Activated naive CD4-positive, alpha-beta T cell treated with anti-CD3 and anti-CD28 coated beads for 36 hours (primary cell): ENCODE data around the gene ITIH5. TPM values are rescaled to one million over a fixed set of nuclear protein-coding genes. Genes with fewer than 3 reads are reported as not detected.

Source experiments
- CTCF ChIA-PET: fragments of 350-600 bp; sonication (Branson Sonifier 250); formaldehyde crosslinking; loops from one replicate; lab custom pipeline; 2021; ENCODE audit warnings: antibody characterized with exemption; lab: Charles Lee
- DNase-seq: peaks from one replicate; pipeline ENCODE4 v3.0.0-alpha.2; 2020
- H3K27ac Mint-ChIP-seq: one replicate; pipeline ENCODE4 v1.8.0; 2021; ENCODE audit warnings: mild to moderate bottlenecking, mixed read lengths
- H3K27me3 Mint-ChIP-seq: one replicate; pipeline ENCODE4 v1.8.0; 2021; ENCODE audit warnings: low read depth, mixed read lengths
- H3K36me3 Mint-ChIP-seq: one replicate; pipeline ENCODE4 v1.8.0; 2021; ENCODE audit warnings: low read depth, mixed read lengths
- H3K4me1 Mint-ChIP-seq: one replicate; pipeline ENCODE4 v1.8.0; 2021; ENCODE audit warnings: low read depth, mixed read lengths
- H3K4me3 Mint-ChIP-seq: one replicate; pipeline ENCODE4 v1.8.0; 2021; ENCODE audit warnings: mild to moderate bottlenecking, moderate library complexity, mixed read lengths
- H3K9me3 Mint-ChIP-seq: one replicate; pipeline ENCODE4 v1.8.0; 2021; ENCODE audit warnings: mixed read lengths
- intact Hi-C: fragments of 100-400 bp; cut with micrococcal nuclease; formaldehyde crosslinking; loops from one replicate; pipeline ENCODE4 v1.15.1; 2023
- total RNA-seq, 2 experiments: library from RNA; stranded (reverse); gene quantifications; one replicate each; pipeline ENCODE4 v1.2.3, GENCODE V29; 2021

The ITIH5 gene
- total RNA-seq, 2 experiments from 2014 or later, result not detected

DNA sequence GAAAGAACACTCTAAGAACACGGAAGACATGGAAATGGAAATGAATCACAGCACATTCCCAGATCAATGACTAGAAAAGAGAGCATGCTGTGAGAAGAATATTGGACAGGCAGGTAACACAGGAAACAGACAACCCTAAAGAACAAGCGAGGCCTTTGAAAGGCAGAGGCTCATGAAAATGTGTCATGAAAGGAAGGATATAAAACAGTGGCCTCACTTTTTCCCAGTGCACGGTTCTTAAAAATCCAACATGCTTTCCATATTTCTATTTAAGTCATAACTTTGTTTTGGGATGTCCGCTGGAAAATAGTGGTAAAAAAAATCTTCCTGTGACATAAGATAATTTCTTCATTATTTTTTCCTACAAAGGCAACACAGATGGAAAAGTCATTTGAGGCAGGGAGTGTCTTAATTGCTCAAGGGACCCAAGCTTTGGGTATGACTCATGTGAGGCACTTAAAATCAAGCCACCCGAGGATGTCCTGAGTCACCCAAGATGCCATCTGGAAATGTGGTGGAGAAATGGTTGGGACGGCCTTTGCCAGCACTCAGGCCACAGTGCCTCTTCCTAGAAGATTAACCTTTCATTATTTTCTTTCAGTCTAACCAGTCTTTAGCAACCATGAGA is 17.0 kb downstream of the ITIH5 start:
- DNase-seq, result no peak
- H3K36me3 Mint-ChIP-seq, result no peaks in the 10 kb centered on the region
- intact Hi-C loops, result no loop called here
- H3K4me1 Mint-ChIP-seq, result peaks cover 2% of the 10 kb centered on the region
- no peaks in the 10 kb centered on the region for H3K9me3 Mint-ChIP-seq
- CTCF ChIA-PET, result interaction anchor here (0.7 kb wide), 1 partner anchor 125 kb away, joined by 3 read pairs; no protein-coding TSS in a partner anchor
- no peak overlapping the region for H3K4me3 Mint-ChIP-seq
- peaks cover 8% of the 10 kb centered on the region for H3K27me3 Mint-ChIP-seq
- no peak overlapping the region for H3K27ac Mint-ChIP-seq

DNA sequence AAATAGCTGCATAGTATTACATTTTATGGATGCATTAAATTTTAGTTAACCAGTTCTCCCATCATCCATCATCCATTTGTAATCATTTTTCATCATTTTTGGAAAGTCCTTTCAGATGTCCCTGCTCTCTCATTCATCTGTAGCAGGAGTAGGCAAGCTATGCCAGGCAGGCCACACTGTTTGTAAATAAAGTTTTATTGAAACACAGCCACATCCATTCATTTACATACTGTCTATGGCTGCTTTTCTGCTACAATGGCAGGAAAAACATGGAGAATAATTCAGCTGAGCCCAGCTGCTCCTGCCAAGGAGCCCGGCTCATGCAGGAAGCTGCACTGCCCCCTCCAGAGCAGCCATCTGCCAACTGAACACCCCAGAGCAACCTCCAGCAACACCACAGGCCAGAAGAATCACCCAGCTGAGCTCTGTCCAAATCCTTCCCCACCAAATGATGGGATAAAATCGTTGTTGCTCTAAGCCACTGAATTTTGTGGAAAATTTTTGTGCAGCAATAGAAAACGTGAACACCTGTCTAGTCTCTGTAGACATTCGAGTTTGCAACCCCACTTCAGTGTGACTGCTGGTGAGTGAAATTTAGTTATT is 19.6 kb downstream of the ITIH5 start:
- no peaks in the 10 kb centered on the region for H3K36me3 Mint-ChIP-seq
- CTCF ChIA-PET, result interaction anchor here (0.9 to 1.5 kb wide), 2 partner anchors 23 to 117 kb away, joined by 3 read pairs; no protein-coding TSS in a partner anchor
- peaks cover 2% of the 10 kb centered on the region for H3K4me1 Mint-ChIP-seq
- no peak for DNase-seq
- intact Hi-C loops, result no loop called here
- H3K4me3 Mint-ChIP-seq, result no peak overlapping the region
- no peak overlapping the region for H3K27ac Mint-ChIP-seq
- no peaks in the 10 kb centered on the region for H3K9me3 Mint-ChIP-seq
- H3K27me3 Mint-ChIP-seq, result peaks cover 7% of the 10 kb centered on the region

DNA sequence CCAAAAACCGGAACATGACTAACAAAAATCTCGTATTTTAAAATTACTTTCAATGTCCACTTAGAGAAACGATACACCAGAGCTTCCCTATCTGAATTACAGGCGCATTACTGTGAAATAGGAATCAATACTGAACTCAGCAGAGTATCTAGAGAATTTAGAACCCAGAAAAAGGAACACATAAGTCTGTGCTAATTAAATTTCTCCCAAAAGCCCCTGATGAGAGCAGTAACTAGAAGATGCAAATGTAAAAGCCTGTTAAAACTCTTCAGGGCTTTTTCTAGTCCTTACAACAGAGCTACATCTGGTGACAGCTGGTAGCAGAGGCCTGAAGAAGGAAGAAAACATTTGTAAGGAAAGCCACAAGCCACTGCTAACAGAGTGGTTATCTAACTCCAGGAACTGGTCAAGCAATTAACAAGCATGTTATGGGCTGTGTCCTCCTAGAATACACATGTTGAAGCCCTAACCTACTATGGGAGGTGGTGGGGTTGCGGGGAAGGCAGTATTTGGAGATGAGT is 24.2 kb downstream of the ITIH5 start:
- DNase-seq, result no peak
- CTCF ChIA-PET, result no interaction called here
- Mint-ChIP-seq H3K27me3 (peaks cover 11% of the 10 kb centered on the region), H3K4me1 (no peaks in the 10 kb centered on the region), H3K36me3 (peaks cover 2% of the 10 kb centered on the region), H3K9me3 (peaks cover 6% of the 10 kb centered on the region), H3K27ac (no peak overlapping the region), H3K4me3 (no peak overlapping the region)
- intact Hi-C loops, result no loop called here

DNA sequence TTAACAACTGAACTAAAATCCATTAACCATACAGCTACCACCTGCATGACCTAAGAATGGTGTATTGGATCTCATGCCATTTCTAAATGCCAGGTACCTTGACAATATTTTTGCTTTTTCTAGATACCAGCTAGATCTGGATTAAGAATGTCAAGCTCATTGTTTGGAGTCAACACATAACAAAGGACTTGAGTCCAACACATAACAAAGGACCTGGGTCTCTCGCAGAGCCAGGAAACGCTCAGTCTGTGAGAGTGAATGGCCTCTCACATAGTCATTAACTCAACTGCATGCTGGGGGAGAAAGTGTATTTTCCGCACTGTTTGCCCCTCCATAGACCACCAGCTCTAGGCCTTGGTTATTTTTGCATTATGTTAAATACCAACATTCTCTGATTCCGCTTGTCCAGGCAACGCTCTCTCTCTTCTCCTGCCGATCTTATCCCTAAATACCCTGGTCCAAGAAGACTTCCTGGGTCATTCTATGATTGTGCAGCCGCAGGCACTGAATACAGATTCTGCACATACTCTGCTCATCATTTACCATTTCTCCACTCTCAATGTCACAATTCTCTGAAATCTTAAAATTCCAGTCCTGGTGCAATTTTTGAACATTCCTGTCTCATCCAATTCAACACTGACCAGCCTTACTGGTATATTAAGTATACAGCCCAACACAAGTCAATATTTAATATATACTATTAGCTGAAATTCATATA is 31.2 kb downstream of the ITIH5 start:
- Mint-ChIP-seq H3K27ac (no peak overlapping the region), H3K36me3 (peaks cover 2% of the 10 kb centered on the region), H3K4me3 (no peak overlapping the region), H3K27me3 (peaks cover 18% of the 10 kb centered on the region), H3K4me1 (no peaks in the 10 kb centered on the region), H3K9me3 (peaks cover 6% of the 10 kb centered on the region)
- no peak for DNase-seq
- intact Hi-C loops, result no loop called here
- CTCF ChIA-PET, result interaction anchor here (0.8 kb wide), 1 partner anchor 110 kb away, joined by 5 read pairs; no protein-coding TSS in a partner anchor

GRCh38 chr10:7634142-7634894 is 32.4 kb downstream of the ITIH5 start:
- CTCF ChIA-PET, result interaction anchor here (0.7 to 1.1 kb wide), 3 partner anchors 50 to 109 kb away, joined by 3 to 5 read pairs (median 4); no protein-coding TSS in a partner anchor
- H3K4me3 Mint-ChIP-seq, result no peak overlapping the region
- H3K4me1 Mint-ChIP-seq, result no peaks in the 10 kb centered on the region
- peaks cover 8% of the 10 kb centered on the region for H3K9me3 Mint-ChIP-seq
- intact Hi-C loops, result no loop called here
- H3K36me3 Mint-ChIP-seq, result peaks cover 2% of the 10 kb centered on the region
- H3K27ac Mint-ChIP-seq, result no peak overlapping the region
- no peak for DNase-seq
- H3K27me3 Mint-ChIP-seq, result peaks cover 18% of the 10 kb centered on the region

DNA sequence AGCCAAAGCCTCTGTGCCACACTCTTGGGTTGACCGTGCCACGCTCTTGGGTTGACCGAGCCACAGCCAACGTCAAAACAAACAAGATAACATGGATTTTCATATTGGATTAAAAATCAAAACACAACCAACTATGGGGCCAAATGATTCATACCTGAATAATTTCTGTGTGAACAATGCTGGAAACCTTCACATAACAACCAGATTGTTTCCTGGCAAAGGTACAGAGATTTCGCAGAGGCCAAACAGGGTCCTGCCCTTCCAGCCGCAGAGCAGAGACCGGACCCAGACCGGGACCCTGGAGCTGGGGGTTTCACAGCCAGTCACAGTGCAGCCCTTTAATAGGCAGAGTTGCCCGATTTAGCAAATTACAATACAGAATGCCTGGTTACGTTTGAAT is 40.5 kb downstream of the ITIH5 start:
- Mint-ChIP-seq H3K4me3 (no peak overlapping the region), H3K4me1 (no peaks in the 10 kb centered on the region), H3K36me3 (no peaks in the 10 kb centered on the region), H3K9me3 (peaks cover 10% of the 10 kb centered on the region), H3K27ac (no peak overlapping the region), H3K27me3 (no peaks in the 10 kb centered on the region)
- intact Hi-C loops, result no loop called here
- CTCF ChIA-PET, result no interaction called here
- DNase-seq, result no peak

DNA sequence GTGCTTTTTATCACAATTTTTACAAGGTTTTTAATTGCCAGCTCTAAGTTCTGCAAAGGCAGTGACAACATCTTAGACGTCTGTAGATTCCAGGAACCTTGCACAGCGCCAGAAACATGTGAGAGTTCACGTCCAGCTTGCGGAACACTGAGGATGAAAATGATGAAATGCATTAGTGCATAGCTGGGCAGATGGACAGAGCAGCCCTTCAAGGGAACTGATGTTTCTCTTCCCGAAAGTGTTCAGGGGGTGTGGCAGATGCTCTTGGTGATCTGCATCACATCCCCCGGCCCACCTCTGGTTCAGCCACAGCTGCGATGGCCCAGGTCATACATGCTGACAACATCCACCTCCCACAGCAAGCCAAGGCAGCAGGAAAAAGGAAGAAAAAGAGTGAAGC is 40.9 kb downstream of the ITIH5 start:
- Mint-ChIP-seq H3K4me3 (no peak overlapping the region), H3K27me3 (no peaks in the 10 kb centered on the region), H3K4me1 (no peaks in the 10 kb centered on the region), H3K27ac (no peak overlapping the region), H3K36me3 (no peaks in the 10 kb centered on the region), H3K9me3 (peaks cover 10% of the 10 kb centered on the region)
- intact Hi-C loops, result no loop called here
- CTCF ChIA-PET, result no interaction called here
- no peak for DNase-seq

- CTCF ChIA-PET, result no interaction called here
- Mint-ChIP-seq H3K27me3 (no peaks in the 10 kb centered on the region), H3K27ac (no peak overlapping the region), H3K9me3 (peaks cover 10% of the 10 kb centered on the region), H3K4me3 (no peak overlapping the region), H3K4me1 (no peaks in the 10 kb centered on the region), H3K36me3 (no peaks in the 10 kb centered on the region)
- DNase-seq, result no peak
- intact Hi-C loops, result no loop called here
Observed at GRCh38 chr10:7625009-7625408, 41.8 kb downstream of the ITIH5 start.

- no peaks in the 10 kb centered on the region for H3K9me3 Mint-ChIP-seq
- no peaks in the 10 kb centered on the region for H3K4me1 Mint-ChIP-seq
- CTCF ChIA-PET, result interaction anchor here (1.1 kb wide), 1 partner anchor 64 kb away, joined by 3 read pairs; no protein-coding TSS in a partner anchor
- peak; percentile 27 for DNase-seq
- H3K36me3 Mint-ChIP-seq, result no peaks in the 10 kb centered on the region
- no peak overlapping the region for H3K4me3 Mint-ChIP-seq
- intact Hi-C loops, result loop anchor here (5.0 kb wide), 1 partner anchor 96 kb away; no protein-coding TSS in a partner anchor
- H3K27ac Mint-ChIP-seq, result no peak overlapping the region
- H3K27me3 Mint-ChIP-seq, result no peaks in the 10 kb centered on the region
Observed at GRCh38 chr10:7622969-7623368, 43.8 kb downstream of the ITIH5 start.

GRCh38 chr10:7618461-7618860 is 48.3 kb downstream of the ITIH5 start:
- DNase-seq, result no peak
- no peak overlapping the region for H3K4me3 Mint-ChIP-seq
- intact Hi-C loops, result no loop called here
- no peak overlapping the region for H3K27ac Mint-ChIP-seq
- no peaks in the 10 kb centered on the region for H3K27me3 Mint-ChIP-seq
- CTCF ChIA-PET, result no interaction called here
- H3K36me3 Mint-ChIP-seq, result no peaks in the 10 kb centered on the region
- H3K9me3 Mint-ChIP-seq, result no peaks in the 10 kb centered on the region
- H3K4me1 Mint-ChIP-seq, result no peaks in the 10 kb centered on the region

DNA sequence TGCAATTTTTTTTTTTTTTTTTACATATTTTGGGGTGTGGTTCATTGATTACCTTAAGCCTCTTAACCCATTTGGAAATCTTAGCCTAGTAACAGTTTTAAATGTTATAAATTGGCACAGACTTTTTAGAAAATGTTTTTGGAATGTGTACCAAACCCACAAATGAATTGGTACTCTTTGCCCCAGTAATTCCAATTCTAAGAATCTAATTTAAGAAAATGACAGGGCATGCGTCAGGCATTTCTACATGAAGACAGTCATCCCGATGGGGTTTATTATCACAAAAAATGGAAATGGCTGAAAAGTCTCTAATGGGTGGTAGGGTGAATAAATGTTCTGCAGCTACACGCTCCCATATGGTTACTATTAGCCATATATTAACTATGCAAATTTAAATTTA is 54.9 kb downstream of the ITIH5 start:
- Mint-ChIP-seq H3K27ac (no peak overlapping the region), H3K36me3 (no peaks in the 10 kb centered on the region), H3K4me3 (no peak overlapping the region), H3K9me3 (no peaks in the 10 kb centered on the region), H3K4me1 (no peaks in the 10 kb centered on the region), H3K27me3 (no peaks in the 10 kb centered on the region)
- intact Hi-C loops, result no loop called here
- CTCF ChIA-PET, result no interaction called here
- DNase-seq, result no peak
